Gastroesophageal sphincter (tissue), 3 donors: Measurements from ENCODE around the gene PRKAR2A.

Experiments used
- POLR2A ChIP-seq, 2 donors: fragments of 450-650 bp; IDR thresholded peaks; one replicate each; pipeline ENCODE4 v1.6.1; 2017; ENCODE audit warnings: antibody characterized with exemption in 2 of 2, mild to moderate bottlenecking in 2 of 2, moderate library complexity in 1 of 2
- POLR2AphosphoS5 ChIP-seq: sonication (generic); formaldehyde crosslinking; IDR thresholded peaks from one replicate; pipeline ENCODE4 v1.6.1; 2017; ENCODE audit warnings: antibody characterized with exemption
- TF ChIP-seq, protein P1 (sequence below), 4 experiments: fragments of 200-600 bp in 2 of 4; fragments of 450-650 bp in 2 of 4; sonication (generic) in 1 of 4; IDR thresholded peaks; one replicate each; pipeline ENCODE4 v1.5.1; 2017 to 2019; ENCODE audit warnings: antibody characterized with exemption in 4 of 4, mild to moderate bottlenecking in 2 of 4, moderate library complexity in 2 of 4

DNA sequence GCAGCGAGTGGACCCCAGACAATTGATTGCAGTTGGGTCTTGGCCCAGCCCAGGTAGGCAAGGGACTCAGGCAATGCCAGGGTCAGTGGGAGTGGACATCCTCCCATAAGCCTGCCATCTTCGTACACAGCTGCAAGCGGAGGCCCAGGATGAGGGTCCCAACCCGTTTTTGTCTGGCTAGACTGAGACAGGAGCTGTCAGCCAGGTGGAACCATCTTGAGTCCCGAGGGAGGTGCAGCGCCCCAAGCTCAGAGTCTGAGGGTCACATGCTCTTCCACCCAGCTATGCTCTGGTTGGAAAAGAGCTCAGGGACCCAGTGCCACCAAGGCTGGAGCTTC lies 108.1 kb downstream of the PRKAR2A start:
- TF ChIP-seq, protein P1, sequence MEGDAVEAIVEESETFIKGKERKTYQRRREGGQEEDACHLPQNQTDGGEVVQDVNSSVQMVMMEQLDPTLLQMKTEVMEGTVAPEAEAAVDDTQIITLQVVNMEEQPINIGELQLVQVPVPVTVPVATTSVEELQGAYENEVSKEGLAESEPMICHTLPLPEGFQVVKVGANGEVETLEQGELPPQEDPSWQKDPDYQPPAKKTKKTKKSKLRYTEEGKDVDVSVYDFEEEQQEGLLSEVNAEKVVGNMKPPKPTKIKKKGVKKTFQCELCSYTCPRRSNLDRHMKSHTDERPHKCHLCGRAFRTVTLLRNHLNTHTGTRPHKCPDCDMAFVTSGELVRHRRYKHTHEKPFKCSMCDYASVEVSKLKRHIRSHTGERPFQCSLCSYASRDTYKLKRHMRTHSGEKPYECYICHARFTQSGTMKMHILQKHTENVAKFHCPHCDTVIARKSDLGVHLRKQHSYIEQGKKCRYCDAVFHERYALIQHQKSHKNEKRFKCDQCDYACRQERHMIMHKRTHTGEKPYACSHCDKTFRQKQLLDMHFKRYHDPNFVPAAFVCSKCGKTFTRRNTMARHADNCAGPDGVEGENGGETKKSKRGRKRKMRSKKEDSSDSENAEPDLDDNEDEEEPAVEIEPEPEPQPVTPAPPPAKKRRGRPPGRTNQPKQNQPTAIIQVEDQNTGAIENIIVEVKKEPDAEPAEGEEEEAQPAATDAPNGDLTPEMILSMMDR (IDR thresholded peaks at IDR 0.05): no peak
- TF ChIP-seq POLR2AphosphoS5 (no peak), POLR2A (IDR thresholded peaks at IDR 0.05) (no peak)
